Measurements from ENCODE around the gene BCL2L15.
A peak's percentile ranks its signal among the peaks of the same experiment; 100 is the strongest.

BCL2L15 gene

GRCh38 chr1:113904674-113905434 lies 17.5 kb upstream of the BCL2L15 start, which contains the start of the genes AP4B1 and DCLRE1B:
Gene AP4B1, minus strand, starts transcription at chr1:113904799. Its CDS starts 82 bp downstream, at chr1:113904717.
Gene DCLRE1B, plus strand, starts transcription at chr1:113905326. Its CDS starts 261 bp downstream, at chr1:113905587.
- DNase-seq = peak; percentile 99

- DNase-seq = peak; percentile 72
These were observed 16.9 kb upstream of the BCL2L15 start for GRCh38 chr1:113904293-113904673.

GRCh38 chr1:113903501-113904292 lies 16.3 kb upstream of the BCL2L15 start:
- no peak for DNase-seq

- DNase-seq = no peak
These were observed 13.8 kb upstream of the BCL2L15 start for GRCh38 chr1:113901191-113901590.

- DNase-seq = no peak
These were observed 11.7 kb upstream of the BCL2L15 start for GRCh38 chr1:113899111-113899510.

- DNase-seq = no peak
These were observed 10.9 kb upstream of the BCL2L15 start for GRCh38 chr1:113898241-113898814.

- DNase-seq = no peak
These were observed 8.6 kb upstream of the BCL2L15 start for GRCh38 chr1:113895961-113896360.

- no peak for DNase-seq
These were observed 7.7 kb upstream of the BCL2L15 start for GRCh38 chr1:113895098-113895497.

- DNase-seq = no peak
These were observed 5.9 kb upstream of the BCL2L15 start for GRCh38 chr1:113893267-113893666.

GRCh38 chr1:113891631-113892220 lies 4.3 kb upstream of the BCL2L15 start:
- no peak for DNase-seq

GRCh38 chr1:113890816-113891215 lies 3.4 kb upstream of the BCL2L15 start:
- no peak for DNase-seq

- no peak for DNase-seq
These were observed 672 bp downstream of the BCL2L15 start for GRCh38 chr1:113886417-113887401.

GRCh38 chr1:113881661-113882060 lies 5.7 kb downstream of the BCL2L15 start:
- DNase-seq = no peak

- no peak for DNase-seq
These were observed 7.7 kb downstream of the BCL2L15 start for GRCh38 chr1:113879739-113880038.

GRCh38 chr1:113876176-113876575 lies 11.2 kb downstream of the BCL2L15 start:
- DNase-seq = no peak

- DNase-seq = no peak
These were observed 11.7 kb downstream of the BCL2L15 start for GRCh38 chr1:113875714-113876113.

- DNase-seq = no peak
These were observed 13.1 kb downstream of the BCL2L15 start for GRCh38 chr1:113874012-113874879.

- DNase-seq = no peak
These were observed 15.0 kb downstream of the BCL2L15 start for GRCh38 chr1:113872219-113872935.

- DNase-seq = no peak
These were observed 15.7 kb downstream of the BCL2L15 start, which contains the start of gene PTPN22 for GRCh38 chr1:113871597-113872113. Gene PTPN22, minus strand, starts transcription at chr1:113871712.

- peak; percentile 55 for DNase-seq
These were observed 16.6 kb downstream of the BCL2L15 start for GRCh38 chr1:113870778-113871177.

Measured in NCI-H2171 (cell line).